Neutrophil (primary cell): ENCODE data around the gene HIP1.

ENCODE experiments used
- H3K27ac ChIP-seq: fragments of 200-600 bp; sonication (generic); 2 replicates; pipeline ENCODE4 v1.5.1; 2016; ENCODE audit warnings: mild to moderate bottlenecking, moderate library complexity
- H3K27me3 ChIP-seq: fragments of 200-600 bp; sonication (generic); 2 replicates; pipeline ENCODE4 v1.6.0; 2016; ENCODE audit warnings: mild to moderate bottlenecking
- H3K36me3 ChIP-seq: fragments of 200-600 bp; sonication (generic); 2 replicates; pipeline ENCODE4 v1.5.1; 2017
- H3K4me1 ChIP-seq, 2 experiments: fragments of 200-600 bp in 1 of 2; sonication (generic) in 1 of 2; 1 replicate in 1 of 2; 2 replicates in 1 of 2; pipeline versions ENCODE4 v1.5.1 to v1.6.1; 2013 to 2016; ENCODE audit warnings: low read depth in 1 of 2, low read length in 1 of 2, mild to moderate bottlenecking in 1 of 2, moderate library complexity in 1 of 2; ENCODE audit not compliant: control insufficient read depth in 1 of 2, insufficient read depth in 1 of 2
- H3K4me3 ChIP-seq, 2 experiments: fragments of 200-600 bp in 1 of 2; sonication (generic) in 1 of 2; 1 replicate in 1 of 2; 2 replicates in 1 of 2; pipeline ENCODE4 v1.5.1; 2013 to 2016; ENCODE audit warnings: low read depth in 1 of 2, low read length in 1 of 2, mild to moderate bottlenecking in 1 of 2, moderate library complexity in 1 of 2
- H3K9me3 ChIP-seq: fragments of 200-600 bp; sonication (generic); 2 replicates; pipeline ENCODE4 v1.5.1; 2016
- CTCF ChIP-seq: fragments of 200-600 bp; sonication (generic); IDR thresholded peaks from 2 replicates; pipeline ENCODE4 v1.5.1; 2016; ENCODE audit warnings: antibody characterized with exemption

HIP1 gene

GRCh38 chr7:75756991-75757676, 18.4 kb upstream of the HIP1 start:
- H3K27ac ChIP-seq: no peak overlapping the region
- no peak overlapping the region for H3K4me3 ChIP-seq
- H3K36me3 ChIP-seq: no peaks in the 10 kb centered on the region
- H3K4me1 ChIP-seq: no peaks in the 10 kb centered on the region
- H3K27me3 ChIP-seq: no peaks in the 10 kb centered on the region
- no peaks in the 10 kb centered on the region for H3K9me3 ChIP-seq
- TF ChIP-seq CTCF: no peak

- Histone ChIP-seq H3K36me3 (no peaks in the 10 kb centered on the region), H3K4me1 (no peaks in the 10 kb centered on the region), H3K27ac (no peak overlapping the region), H3K4me3 (no peak overlapping the region), H3K9me3 (no peaks in the 10 kb centered on the region), H3K27me3 (no peaks in the 10 kb centered on the region)
- TF ChIP-seq CTCF: no peak
These were observed 17.7 kb upstream of the HIP1 start for GRCh38 chr7:75756206-75756990.

GRCh38 chr7:75743455-75743859, 4.7 kb upstream of the HIP1 start:
- no peaks in the 10 kb centered on the region for H3K27me3 ChIP-seq
- no peak for TF ChIP-seq CTCF
- no peak overlapping the region for H3K27ac ChIP-seq
- no peaks in the 10 kb centered on the region for H3K9me3 ChIP-seq
- no peaks in the 10 kb centered on the region for H3K36me3 ChIP-seq
- no peak overlapping the region for H3K4me3 ChIP-seq
- peaks cover 27 to 28% of the 10 kb centered on the region in 2 experiments for H3K4me1 ChIP-seq

- H3K4me3 ChIP-seq: no peak overlapping the region
- no peaks in the 10 kb centered on the region for H3K36me3 ChIP-seq
- no peaks in the 10 kb centered on the region for H3K9me3 ChIP-seq
- no peak overlapping the region for H3K27ac ChIP-seq
- peaks cover 20% of the 10 kb centered on the region for H3K27me3 ChIP-seq
- no peak for TF ChIP-seq CTCF
- H3K4me1 ChIP-seq: peaks cover 34% of the 10 kb centered on the region in 2 experiments
These were observed 2.2 kb upstream of the HIP1 start for GRCh38 chr7:75740846-75741497.

- no peaks in the 10 kb centered on the region for H3K9me3 ChIP-seq
- peaks cover 34% of the 10 kb centered on the region in 2 experiments for H3K4me1 ChIP-seq
- H3K27me3 ChIP-seq: peaks cover 20% of the 10 kb centered on the region
- peak overlapping the region; percentile 91 to 95 for H3K4me3 ChIP-seq
- TF ChIP-seq CTCF: no peak
- H3K36me3 ChIP-seq: no peaks in the 10 kb centered on the region
- H3K27ac ChIP-seq: peak overlapping the region; percentile 74
These were observed 1.3 kb upstream of the HIP1 start for GRCh38 chr7:75739796-75740672.
